GM06990 (cell line): ENCODE data around the gene C1orf94.

ENCODE experiments used
- DNase-seq: peaks from one replicate; pipeline ENCODE4 v3.0.0-alpha.2; 2011; ENCODE audit not compliant: insufficient read length; ENCODE audit errors: extremely low read depth
- H3K27me3 ChIP-seq: replicated peaks from 2 replicates; pipeline ENCODE4 v1.6.0; 2011; ENCODE audit warnings: low read length; ENCODE audit not compliant: control insufficient read depth, insufficient read depth
- H3K36me3 ChIP-seq: 2 replicates; pipeline ENCODE4 v1.5.1; 2011; ENCODE audit warnings: low read length; ENCODE audit not compliant: control insufficient read depth, insufficient read depth
- H3K4me3 ChIP-seq: replicated peaks from 2 replicates; pipeline ENCODE4 v1.5.1; 2011; ENCODE audit warnings: low read depth, mild to moderate bottlenecking, control low read depth, low read length
- CTCF ChIP-seq: IDR thresholded peaks from 2 replicates; pipeline ENCODE4 v1.5.1; 2011; ENCODE audit warnings: low read length, control low read depth, mild to moderate bottlenecking, inconsistent platforms; ENCODE audit not compliant: insufficient read depth, poor library complexity, severe bottlenecking

C1orf94 gene

GRCh38 chr1:34188418-34188817 is 11.7 kb downstream of the C1orf94 start:
- no peak overlapping the region for H3K4me3 ChIP-seq
- H3K36me3 ChIP-seq: no peaks in the 10 kb centered on the region
- no peak for DNase-seq
- TF ChIP-seq CTCF: no peak
- H3K27me3 ChIP-seq: no peaks in the 10 kb centered on the region; the same call in 1 of the 2 replicates

GRCh38 chr1:34188985-34189384 is 12.3 kb downstream of the C1orf94 start:
- DNase-seq: no peak
- H3K4me3 ChIP-seq: no peak overlapping the region
- H3K36me3 ChIP-seq: no peaks in the 10 kb centered on the region
- H3K27me3 ChIP-seq: no peaks in the 10 kb centered on the region; the same call in 1 of the 2 replicates
- TF ChIP-seq CTCF: no peak

- no peak for TF ChIP-seq CTCF
- Histone ChIP-seq H3K36me3 (no peaks in the 10 kb centered on the region), H3K4me3 (no peak overlapping the region), H3K27me3 (no peaks in the 10 kb centered on the region; the same call in 1 of the 2 replicates)
- no peak for DNase-seq
Measured at GRCh38 chr1:34190692-34191091, 14.0 kb downstream of the C1orf94 start.

GRCh38 chr1:34192621-34193020 is 15.9 kb downstream of the C1orf94 start:
- no peak for TF ChIP-seq CTCF
- Histone ChIP-seq H3K4me3 (no peak overlapping the region), H3K36me3 (no peaks in the 10 kb centered on the region), H3K27me3 (no peaks in the 10 kb centered on the region)
- no peak for DNase-seq

- Histone ChIP-seq H3K4me3 (no peak overlapping the region), H3K36me3 (no peaks in the 10 kb centered on the region), H3K27me3 (no peaks in the 10 kb centered on the region; the same call in 1 of the 2 replicates)
- TF ChIP-seq CTCF: no peak
- DNase-seq: no peak
Measured at GRCh38 chr1:34199927-34200326, 23.2 kb downstream of the C1orf94 start.

GRCh38 chr1:34212673-34213072 is 36.0 kb downstream of the C1orf94 start:
- Histone ChIP-seq H3K27me3 (no peaks in the 10 kb centered on the region), H3K4me3 (no peak overlapping the region), H3K36me3 (no peaks in the 10 kb centered on the region)
- DNase-seq: no peak
- no peak for TF ChIP-seq CTCF
